Urinary bladder (tissue), 4 donors: Measurements from ENCODE around the gene MBD3L5. TPM values are rescaled to one million over a fixed set of nuclear protein-coding genes. Genes with fewer than 3 reads are reported as not detected.
"Not testable (repeated sequence)": the region's sequence is repeated elsewhere in the genome, so short reads cannot be mapped to it uniquely, and the experiment has no call there.

Experiments used
- DNase-seq: peaks from one replicate; pipeline ENCODE4 v3.0.0-alpha.2; 2015; ENCODE audit errors: extremely low spot score
- H3K27ac ChIP-seq: one replicate; pipeline ENCODE4 v1.5.1; 2013; ENCODE audit warnings: low read depth, mild to moderate bottlenecking, moderate library complexity
- H3K36me3 ChIP-seq: one replicate; pipeline ENCODE4 v1.6.1; 2013; ENCODE audit warnings: mild to moderate bottlenecking, moderate library complexity; ENCODE audit not compliant: insufficient read depth
- H3K4me1 ChIP-seq: one replicate; pipeline ENCODE4 v1.6.1; 2013; ENCODE audit warnings: mild to moderate bottlenecking, moderate library complexity; ENCODE audit not compliant: insufficient read depth
- H3K4me3 ChIP-seq: one replicate; pipeline ENCODE4 v1.5.1; 2013; ENCODE audit warnings: low read depth, low read length
- WGBS: extraction: QIAGEN DNeasy Blood & Tissue Kit; methylation state at CpG from one replicate; pipeline ENCODE4 v1.1.7; 2013; 5-methylcytosine and 5-hydroxymethylcytosine counted together
- polyA plus RNA-seq: library from polyadenylated mRNA; stranded (reverse); fragments of 200-250 nt; gene quantifications from one replicate; pipeline ENCODE4 v1.2.3, GENCODE V29; 2013
- total RNA-seq: library from RNA; depleted of rRNA; stranded (reverse); fragments of >200 nt; gene quantifications from one replicate; pipeline ENCODE4 v1.2.3, GENCODE V29; 2014
- donor health status: healthy with polysubstance abuse.
- donor health status: healthy.

Gene MBD3L5
- total and polyA plus RNA-seq, 2 donors, result not detected

DNA sequence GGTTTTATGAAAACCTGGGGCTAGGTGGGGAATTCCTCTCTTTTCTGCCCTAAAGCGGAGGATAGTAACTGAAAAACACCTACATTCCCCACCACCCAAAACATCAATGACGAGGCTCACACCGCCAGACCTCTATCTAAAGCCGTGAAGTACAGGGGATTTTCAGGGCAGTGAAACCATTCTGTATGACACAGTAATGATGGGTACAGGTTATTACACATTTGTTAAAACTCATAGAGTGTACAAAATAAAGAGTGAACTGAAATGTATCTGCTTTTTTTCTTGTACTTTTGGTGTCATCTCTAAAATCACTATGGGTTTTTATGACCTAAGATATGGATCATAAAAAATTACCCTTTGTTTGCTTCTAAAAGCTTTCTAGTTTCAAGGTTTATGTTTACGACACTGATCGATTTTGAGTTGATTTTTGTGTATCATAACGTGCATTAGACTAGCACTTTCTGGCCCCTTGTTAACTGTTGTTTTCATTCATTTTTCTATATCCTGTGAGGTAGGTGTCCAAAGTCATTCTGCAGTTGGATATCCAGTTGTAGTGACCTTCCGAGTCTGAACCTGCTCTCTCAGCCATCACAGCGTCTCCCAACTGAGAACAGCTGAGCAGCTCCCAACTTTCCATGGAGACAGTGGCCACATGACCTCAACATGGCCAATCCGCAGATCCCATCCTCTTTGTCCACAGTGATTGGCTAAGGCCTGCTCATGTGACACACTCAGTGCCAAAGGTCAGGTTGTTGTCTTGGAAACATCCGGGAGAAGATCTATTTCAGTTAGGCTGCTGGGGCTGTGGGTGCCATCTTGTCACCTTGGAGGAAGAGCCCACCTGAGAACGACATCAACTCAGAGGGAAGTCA, 19.4 kb upstream of the MBD3L5 start:
- H3K4me1 ChIP-seq, result no peaks in the 10 kb centered on the region
- no peak for DNase-seq
- no peak overlapping the region for H3K4me3 ChIP-seq
- 84% methylated on average over 12 of the region's 12 CpGs for WGBS
- no peaks in the 10 kb centered on the region for H3K36me3 ChIP-seq
- no peak overlapping the region for H3K27ac ChIP-seq

- no peak overlapping the region for H3K27ac ChIP-seq
- 65% methylated on average over 4 of the region's 4 CpGs for WGBS
- no peak overlapping the region for H3K4me3 ChIP-seq
- DNase-seq, result no peak
- no peaks in the 10 kb centered on the region for H3K4me1 ChIP-seq
- no peaks in the 10 kb centered on the region for H3K36me3 ChIP-seq
Measured at GRCh38 chr19:7013678-7014077, 16.7 kb upstream of the MBD3L5 start.

- Histone ChIP-seq H3K4me3 (no peak overlapping the region), H3K36me3 (no peaks in the 10 kb centered on the region), H3K27ac (no peak overlapping the region), H3K4me1 (no peaks in the 10 kb centered on the region)
- DNase-seq, result no peak
- WGBS, result 77% methylated on average over 6 of the region's 6 CpGs
Measured at GRCh38 chr19:7018828-7019227, 11.6 kb upstream of the MBD3L5 start.

- not testable (repeated sequence) for H3K4me1 ChIP-seq, H3K27ac ChIP-seq, H3K36me3 ChIP-seq, H3K4me3 ChIP-seq, DNase-seq
- no CpG with 5 or more reads among the region's 6 CpGs for WGBS
Measured at GRCh38 chr19:7021331-7021730, 9.0 kb upstream of the MBD3L5 start, which contains the start of gene MBD3L2B. Gene MBD3L2B (minus strand): TSS chr19:7021431. CDS start chr19:7021397, 34 bp downstream.

- not testable (repeated sequence) for H3K27ac ChIP-seq, H3K4me3 ChIP-seq, DNase-seq, H3K4me1 ChIP-seq, H3K36me3 ChIP-seq
- WGBS, result no CpG with 5 or more reads among the region's 1 CpG
Measured at GRCh38 chr19:7028790-7029189, 1.6 kb upstream of the MBD3L5 start.

- H3K4me3 ChIP-seq, H3K27ac ChIP-seq, H3K36me3 ChIP-seq, H3K4me1 ChIP-seq, DNase-seq: not testable (repeated sequence)
- WGBS, result no CpG with 5 or more reads among the region's 9 CpGs
Measured at GRCh38 chr19:7040079-7040478, 9.7 kb downstream of the MBD3L5 start, which contains the start of gene MBD3L4. Gene MBD3L4 (minus strand): TSS chr19:7040179. CDS start chr19:7040144, 35 bp downstream.

- not testable (repeated sequence) for DNase-seq, H3K4me3 ChIP-seq, H3K27ac ChIP-seq, H3K4me1 ChIP-seq, H3K36me3 ChIP-seq
- no CpG with 5 or more reads among the region's 2 CpGs for WGBS
Measured at GRCh38 chr19:7041563-7041962, 11.2 kb downstream of the MBD3L5 start.

DNA sequence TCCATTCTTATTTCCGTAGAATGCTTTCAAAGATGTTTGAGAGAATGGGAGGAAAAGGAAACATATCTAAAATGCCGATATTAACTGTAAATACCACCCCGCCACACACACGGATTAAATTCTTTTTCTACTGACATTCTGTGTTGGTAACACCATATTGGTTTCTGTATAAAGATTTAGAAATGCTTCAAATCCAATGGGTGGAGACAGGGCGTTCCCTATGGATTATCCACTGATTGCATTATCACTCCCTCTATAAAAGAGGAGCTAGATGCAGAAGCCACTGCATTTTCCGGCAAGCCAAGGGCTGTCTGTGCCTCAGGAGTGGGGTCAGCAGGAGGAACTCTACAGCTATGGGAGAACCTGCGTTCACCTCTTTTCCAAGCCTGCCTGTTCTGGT, 18.6 kb downstream of the MBD3L5 start, which contains the start of gene MBD3L2:
TSS of gene MBD3L2 (plus strand) at position 301 of the 400 bp plus-strand sequence. CDS start at position 354, 53 bp downstream.
- not testable (repeated sequence) for H3K27ac ChIP-seq, H3K4me1 ChIP-seq, H3K4me3 ChIP-seq, DNase-seq, H3K36me3 ChIP-seq
- no CpG with 5 or more reads among the region's 7 CpGs for WGBS

GRCh38 chr19:7051421-7051820, 21.0 kb downstream of the MBD3L5 start:
- not testable (repeated sequence) for H3K36me3 ChIP-seq, H3K27ac ChIP-seq, H3K4me1 ChIP-seq, H3K4me3 ChIP-seq, DNase-seq
- WGBS, result 94% methylated on average over 2 of the region's 5 CpGs

DNA sequence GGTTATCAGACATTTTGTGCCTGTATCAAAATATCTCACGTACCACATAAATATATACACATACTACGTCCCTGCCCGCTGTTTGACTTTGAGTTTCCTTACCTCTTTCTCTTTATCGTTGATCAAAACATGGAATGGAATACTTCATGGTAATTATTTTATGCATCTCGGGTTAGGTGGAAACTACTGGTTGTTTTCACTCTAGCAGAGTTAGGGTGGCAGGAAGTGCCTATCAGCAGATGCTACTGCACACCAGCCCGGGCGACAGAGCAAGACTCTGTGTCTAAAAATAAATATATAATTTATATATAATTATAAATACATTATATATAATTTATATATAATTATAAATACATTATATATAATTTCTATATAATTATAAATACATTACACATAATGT, 22.5 kb downstream of the MBD3L5 start:
- H3K4me1 ChIP-seq, H3K27ac ChIP-seq, H3K36me3 ChIP-seq, H3K4me3 ChIP-seq, DNase-seq: not testable (repeated sequence)
- 86% methylated on average over 7 of the region's 7 CpGs for WGBS

DNA sequence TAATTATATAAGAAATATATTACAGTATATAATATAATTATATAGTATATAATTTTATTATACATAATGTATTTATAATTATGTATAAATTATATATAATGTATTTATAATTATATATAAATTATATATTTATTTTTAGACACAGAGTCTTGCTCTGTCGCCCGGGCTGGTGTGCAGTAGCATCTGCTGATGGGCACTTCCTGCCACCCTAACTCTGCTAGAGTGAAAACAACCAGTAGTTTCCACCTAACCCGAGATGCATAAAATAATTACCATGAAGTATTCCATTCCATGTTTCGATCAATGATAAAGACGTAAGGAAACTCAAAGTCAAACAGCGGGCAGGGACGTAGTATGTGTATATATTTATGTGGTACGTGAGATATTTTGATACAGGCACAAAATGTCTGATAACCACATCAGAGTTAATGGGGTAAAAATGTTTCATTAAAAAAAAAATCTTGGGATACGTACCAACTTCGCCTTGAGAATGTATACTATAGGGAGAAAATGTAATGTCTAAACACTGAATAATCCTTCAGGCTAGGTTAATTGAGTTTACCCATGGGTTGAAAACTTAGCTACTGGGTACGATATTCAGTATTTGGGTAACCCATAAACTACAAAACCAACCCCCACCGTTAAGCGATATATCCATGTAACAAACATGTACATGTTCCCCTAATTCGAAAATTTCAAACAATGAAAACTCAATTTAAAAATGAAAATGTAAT, 24.4 kb downstream of the MBD3L5 start:
- not testable (repeated sequence) for H3K4me1 ChIP-seq, H3K27ac ChIP-seq, H3K4me3 ChIP-seq, H3K36me3 ChIP-seq, DNase-seq
- 97% methylated on average over 12 of the region's 14 CpGs for WGBS

DNA sequence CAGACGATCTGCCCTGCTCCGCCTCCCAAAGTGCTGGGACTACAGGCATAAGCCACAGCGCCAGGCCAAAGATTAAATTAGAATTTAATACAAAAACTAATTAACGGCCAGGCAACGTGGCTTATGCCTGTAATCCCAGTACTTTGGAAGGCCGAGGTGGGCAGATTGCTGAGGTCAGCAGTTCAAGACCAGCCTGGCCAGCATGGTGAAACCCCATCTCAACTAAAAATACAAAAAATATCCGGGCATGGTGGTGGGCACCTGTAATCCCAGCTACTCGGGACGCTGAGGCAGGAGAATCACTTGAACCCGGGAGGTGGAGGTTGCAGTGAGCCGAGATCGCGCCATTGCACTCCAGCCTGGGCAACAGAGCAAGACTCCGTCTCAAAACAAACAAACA, 25.3 kb downstream of the MBD3L5 start:
- not testable (repeated sequence) for H3K36me3 ChIP-seq, H3K27ac ChIP-seq, H3K4me3 ChIP-seq, DNase-seq, H3K4me1 ChIP-seq
- WGBS, result 92% methylated on average over 12 of the region's 14 CpGs

DNA sequence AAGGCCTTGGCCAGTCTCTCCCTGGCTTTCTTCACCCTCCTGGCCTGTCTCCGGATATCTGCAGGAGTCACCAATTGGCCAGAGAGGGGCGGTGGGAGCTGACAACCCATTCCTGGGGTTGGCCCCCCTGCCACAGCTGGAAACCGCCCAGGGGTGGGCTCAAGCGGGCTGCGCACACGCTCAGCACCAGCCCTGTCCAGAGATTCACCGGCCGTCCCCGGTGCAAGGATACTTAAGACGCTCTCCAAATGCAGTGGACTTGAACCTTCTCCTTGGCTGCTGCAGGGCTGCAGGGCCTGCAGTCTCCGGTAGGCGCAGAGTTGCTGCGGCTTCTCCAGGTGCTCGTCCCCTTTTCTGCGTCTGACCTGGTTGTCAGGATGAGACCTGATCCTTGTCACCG, 26.0 kb downstream of the MBD3L5 start:
- H3K27ac ChIP-seq, H3K4me1 ChIP-seq, H3K4me3 ChIP-seq, DNase-seq, H3K36me3 ChIP-seq: not testable (repeated sequence)
- 87% methylated on average over 8 of the region's 16 CpGs for WGBS

- not testable (repeated sequence) for H3K4me1 ChIP-seq, DNase-seq, H3K4me3 ChIP-seq, H3K27ac ChIP-seq, H3K36me3 ChIP-seq
- WGBS, result no CpG with 5 or more reads among the region's 8 CpGs
Measured at GRCh38 chr19:7058576-7058975, 28.2 kb downstream of the MBD3L5 start, which contains the start of gene MBD3L3. Gene MBD3L3 (minus strand): TSS chr19:7058676. CDS start chr19:7058605, 71 bp downstream.
